ENCODE data around the gene ASPN.

GRCh38 chr9:92463387-92463786 lies 18.9 kb downstream of the ASPN start:
- TF ChIP-seq POLR2AphosphoS5 (IDR thresholded peaks at IDR 0.05; ENCODE audit: borderline replicate concordance, low read depth, low read length) (no peak), EZH2 (IDR thresholded peaks at IDR 0.05) (no peak), FOXP2 (optimal IDR thresholded peaks at IDR 0.05; ENCODE audit: control extremely low read depth, extremely low read length, insufficient read depth) (no peak)
